Naive thymus-derived CD4-positive, alpha-beta T cell (primary cell): ENCODE measurements around the gene CBFA2T2. TPM values are rescaled to one million over a fixed set of nuclear protein-coding genes. Genes with fewer than 3 reads are reported as not detected.
"Not testable (repeated sequence)": the region's sequence is repeated elsewhere in the genome, so short reads cannot be mapped to it uniquely, and the experiment has no call there.

Source experiments
- ATAC-seq: fragments of 150-1000 bp; cut with Tn5 transposase; 2 replicates; pipeline ENCODE4 v1.10.0; 2021; ENCODE audit warnings: mild to moderate bottlenecking, moderate library complexity
- CTCF ChIA-PET: fragments of 350-600 bp; sonication (Branson Sonifier 250); formaldehyde crosslinking; loops from one replicate; lab custom pipeline; 2021; ENCODE audit warnings: antibody characterized with exemption; lab: Charles Lee
- POLR2A ChIA-PET: fragments of 350-600 bp; sonication (Branson Sonifier 250); formaldehyde crosslinking; loops from one replicate; lab custom pipeline; 2021; ENCODE audit warnings: antibody characterized with exemption, inconsistent platforms; lab: Charles Lee
- DNase-seq, 9 donors: peaks; one replicate each; pipeline versions ENCODE4 v3.0.0 to v3.0.0-alpha.2; 2020 to 2022; ENCODE audit warnings: mixed read lengths in 1 of 9
- H3K27ac ChIP-seq: one replicate; pipeline ENCODE4 v1.7.0; 2013; ENCODE audit warnings: mild to moderate bottlenecking, low read depth, low read length, moderate library complexity
- H3K27me3 ChIP-seq, 2 donors: one replicate each; pipeline ENCODE4 v1.7.0; 2013; ENCODE audit warnings: low read length in 2 of 2, mild to moderate bottlenecking in 2 of 2, moderate library complexity in 2 of 2; ENCODE audit not compliant: control insufficient read depth in 2 of 2, insufficient read depth in 2 of 2
- H3K36me3 ChIP-seq, 3 experiments: 1 replicate in 2 of 3; 2 replicates in 1 of 3; pipeline ENCODE4 v1.7.0; 2013; ENCODE audit warnings: low read length in 3 of 3, mild to moderate bottlenecking in 3 of 3, moderate library complexity in 1 of 3; ENCODE audit not compliant: insufficient read depth in 3 of 3, control insufficient read depth in 2 of 3
- H3K4me1 ChIP-seq, 2 donors: one replicate each; pipeline ENCODE4 v1.7.0; 2013; ENCODE audit warnings: low read length in 2 of 2, mild to moderate bottlenecking in 2 of 2, moderate library complexity in 1 of 2; ENCODE audit not compliant: control insufficient read depth in 2 of 2, insufficient read depth in 2 of 2
- H3K4me3 ChIP-seq: 2 replicates; pipeline ENCODE4 v1.7.0; 2013; ENCODE audit warnings: mild to moderate bottlenecking, low read length
- H3K9me3 ChIP-seq, 3 experiments: 1 replicate in 2 of 3; 2 replicates in 1 of 3; pipeline ENCODE4 v1.7.0; 2013; ENCODE audit warnings: low read length in 3 of 3; ENCODE audit not compliant: control insufficient read depth in 2 of 3
- H3K27ac Mint-ChIP-seq, 9 donors: one replicate each; pipeline ENCODE4 v1.8.0; 2020 to 2022; ENCODE audit warnings: mixed read lengths in 9 of 9, mild to moderate bottlenecking in 8 of 9, moderate library complexity in 5 of 9, inconsistent platforms in 2 of 9
- H3K27me3 Mint-ChIP-seq, 5 donors: one replicate each; pipeline ENCODE4 v1.8.0; 2021 to 2022; ENCODE audit warnings: mixed read lengths in 5 of 5, mild to moderate bottlenecking in 1 of 5
- H3K36me3 Mint-ChIP-seq, 5 donors: one replicate each; pipeline ENCODE4 v1.8.0; 2020 to 2022; ENCODE audit warnings: mixed read lengths in 5 of 5, mild to moderate bottlenecking in 3 of 5, inconsistent platforms in 1 of 5
- H3K4me1 Mint-ChIP-seq, 7 donors: one replicate each; pipeline ENCODE4 v1.8.0; 2020 to 2022; ENCODE audit warnings: mixed read lengths in 7 of 7, mild to moderate bottlenecking in 3 of 7, inconsistent platforms in 1 of 7
- H3K4me3 Mint-ChIP-seq, 10 donors: one replicate each; pipeline ENCODE4 v1.8.0; 2020 to 2022; ENCODE audit warnings: mild to moderate bottlenecking in 10 of 10, mixed read lengths in 10 of 10, moderate library complexity in 6 of 10, inconsistent platforms in 2 of 10
- H3K9me3 Mint-ChIP-seq, 11 donors: one replicate each; pipeline ENCODE4 v1.8.0; 2020 to 2022; ENCODE audit warnings: mixed read lengths in 11 of 11, mild to moderate bottlenecking in 4 of 11, inconsistent platforms in 1 of 11, moderate library complexity in 1 of 11
- intact Hi-C, 2 donors: fragments of 100-400 bp; cut with micrococcal nuclease; formaldehyde crosslinking; loops; one replicate each; pipeline ENCODE4 v1.15.1; 2023
- polyA plus RNA-seq, 2 donors: library from polyadenylated mRNA; unstranded; fragments of 300-500 nt; fragmentation: Illumina TruSeq; gene quantifications; one replicate each; pipeline ENCODE4 v1.2.3, GENCODE V29; 2021
- total RNA-seq, 6 experiments: library from RNA in 5 of 6; stranded (reverse) in 5 of 6; gene quantifications; 1 replicate in 5 of 6; 2 replicates in 1 of 6; pipeline ENCODE4 v1.2.3 and lab custom pipeline; 2021 to 2026

Gene CBFA2T2
- total and polyA plus RNA-seq, 7 experiments from 2014 or later = 13.5 to 37.8 (median 26.8) TPM

DNA sequence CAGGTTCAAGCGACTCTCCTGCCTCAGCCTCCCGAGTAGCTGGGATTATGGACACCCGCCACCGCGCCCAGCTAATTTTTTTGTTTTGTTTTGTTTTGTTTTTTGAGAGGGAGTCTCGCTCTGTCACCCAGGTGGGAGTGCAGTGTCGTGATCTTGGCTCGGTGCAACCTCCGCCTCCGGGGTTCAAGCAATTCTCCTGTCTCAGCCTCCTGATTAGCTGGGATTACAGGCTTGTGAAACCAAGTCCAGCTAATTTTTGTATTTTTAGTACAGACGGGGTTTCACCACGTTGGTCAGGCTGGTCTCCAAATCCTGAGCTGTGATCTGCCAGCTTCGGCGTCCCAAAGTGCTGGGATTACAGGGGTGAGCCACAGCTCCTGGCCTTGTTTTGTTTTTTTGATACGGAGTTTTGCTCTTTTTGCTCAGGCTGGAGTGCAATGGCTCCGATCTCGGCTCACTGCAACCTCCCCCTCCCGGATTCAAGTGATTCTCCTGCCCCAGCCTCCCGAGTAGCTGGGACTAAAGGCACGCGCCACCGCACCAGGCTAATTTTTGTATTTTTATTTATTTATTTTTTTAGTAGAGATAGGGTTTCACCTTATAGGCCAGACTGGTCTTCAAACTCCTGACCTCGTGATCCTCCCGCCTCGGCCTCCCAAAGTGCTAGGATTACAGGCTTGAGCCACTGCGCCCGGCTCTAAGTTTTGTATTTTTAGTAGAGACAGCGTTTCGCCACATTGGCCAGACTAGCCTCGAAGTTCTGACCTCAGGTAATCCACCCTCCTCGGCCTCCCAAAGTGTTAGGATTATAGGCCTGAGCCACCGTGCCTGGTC lies 1.0 kb upstream of the CBFA2T2 start:
- peak overlapping the region; percentile 94 for H3K27ac ChIP-seq
- not testable (repeated sequence) for H3K27me3 Mint-ChIP-seq, H3K9me3 ChIP-seq, H3K4me3 ChIP-seq, H3K27me3 ChIP-seq, H3K9me3 Mint-ChIP-seq, H3K36me3 ChIP-seq, H3K4me1 ChIP-seq, H3K36me3 Mint-ChIP-seq, ATAC-seq
- peak overlapping the region; percentile 36 to 96 (median 82) for H3K27ac Mint-ChIP-seq
- intact Hi-C loops = loop anchor here (1.0 to 5.0 kb wide), 10 partner anchors 44 to 952 kb away; partner anchors contain the start of genes RALY (in 2 of the 2), ACTL10 (in 1 of the 2), CDK5RAP1 (in 1 of the 2) and CHMP4B (in 1 of the 2)
- DNase-seq = peak in 1 of 9 donors; percentile 10
- H3K4me3 Mint-ChIP-seq = peak overlapping the region in 8 of 10 donors; percentile 12 to 89 (median 36)
- H3K4me1 Mint-ChIP-seq = peaks cover 0 to 28% (median 13%) of the 10 kb centered on the region in 7 donors
- CTCF ChIA-PET = interaction anchor here (0.8 to 1.8 kb wide), 3 partner anchors 80 to 179 kb away, joined by 3 to 8 read pairs (median 4); partner anchors contain the start of genes ACTL10 and CDK5RAP1
- POLR2A ChIA-PET = interaction anchor here (0.7 to 3.0 kb wide), 18 partner anchors 14 to 623 kb away, joined by 3 to 31 read pairs (median 4); partner anchors contain the start of genes ACTL10, C20orf144, EIF2S2 and PXMP4

DNA sequence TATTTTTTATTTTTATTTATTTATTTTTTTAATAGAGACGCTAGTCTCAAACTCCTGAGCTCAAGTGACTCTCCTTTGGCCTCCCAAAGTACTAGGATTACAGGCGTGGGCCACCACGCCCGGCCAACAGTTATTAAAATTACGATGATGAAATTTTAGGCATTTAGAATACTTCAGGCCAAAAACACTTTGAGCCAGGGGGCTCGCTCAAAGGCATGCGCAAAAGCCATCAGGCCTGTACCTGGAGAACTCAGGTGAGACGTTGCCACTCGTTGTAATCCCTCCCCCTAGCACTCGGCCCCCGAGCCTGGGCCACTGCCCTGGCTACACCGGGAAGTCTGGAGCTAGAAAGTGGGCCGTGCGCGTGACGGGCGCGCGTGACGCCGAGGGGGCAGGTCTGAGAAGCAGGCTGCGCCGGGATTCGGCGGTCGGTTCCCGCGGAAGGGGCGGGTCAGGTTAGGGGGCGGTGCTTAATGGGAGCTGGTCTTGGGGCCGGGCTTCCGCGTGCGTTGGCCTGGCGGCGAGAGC lies 337 bp upstream of the CBFA2T2 start:
- H3K36me3 ChIP-seq = peaks cover 0 to 10% (median 0%) of the 10 kb centered on the region in 3 experiments
- H3K36me3 Mint-ChIP-seq = no peaks in the 10 kb centered on the region
- intact Hi-C loops = loop anchor here (1.0 to 5.0 kb wide), 13 partner anchors 45 to 952 kb away; partner anchors contain the start of genes RALY (in 2 of the 2), ACTL10 (in 1 of the 2), CDK5RAP1 (in 1 of the 2) and CHMP4B (in 1 of the 2)
- DNase-seq = peak; percentile 97 to 99 (median 99)
- H3K4me3 Mint-ChIP-seq = peak overlapping the region; percentile 84 to 95 (median 88)
- H3K4me3 ChIP-seq = peak overlapping the region; percentile 75
- peak overlapping the region; percentile 94 for H3K27ac ChIP-seq
- ATAC-seq = peak; percentile 97
- peaks cover 0 to 30% (median 13%) of the 10 kb centered on the region in 7 donors for H3K4me1 Mint-ChIP-seq
- no peaks in the 10 kb centered on the region for H3K9me3 Mint-ChIP-seq
- H3K27me3 ChIP-seq = no peaks in the 10 kb centered on the region
- ChIA-PET CTCF (interaction anchor here (1.2 to 1.8 kb wide), 2 partner anchors 66 to 178 kb away, joined by 5 to 8 read pairs; partner anchors contain the start of gene ACTL10), POLR2A (interaction anchor here (0.7 to 3.0 kb wide), 20 partner anchors 15 to 951 kb away, joined by 3 to 31 read pairs (median 4); partner anchors contain the start of genes ACTL10, C20orf144, EIF2S2 and PXMP4)
- H3K9me3 ChIP-seq = no peaks in the 10 kb centered on the region
- peaks cover 4 to 9% of the 10 kb centered on the region in 2 donors for H3K4me1 ChIP-seq
- no peaks in the 10 kb centered on the region for H3K27me3 Mint-ChIP-seq
- peak overlapping the region; percentile 86 to 96 (median 90) for H3K27ac Mint-ChIP-seq

GRCh38 chr20:33490934-33491656 lies 1.2 kb downstream of the CBFA2T2 start:
- CTCF ChIA-PET = no interaction called here
- H3K27ac Mint-ChIP-seq = peak overlapping the region; percentile 43 to 96 (median 83)
- Histone ChIP-seq H3K36me3 (peaks cover 0 to 10% (median 0%) of the 10 kb centered on the region in 3 experiments), H3K9me3 (no peaks in the 10 kb centered on the region), H3K27ac (peak overlapping the region; percentile 91), H3K27me3 (no peaks in the 10 kb centered on the region), H3K4me1 (peaks cover 4 to 9% of the 10 kb centered on the region in 2 donors), H3K4me3 (peak overlapping the region; percentile 65)
- H3K4me3 Mint-ChIP-seq = peak overlapping the region; percentile 85 to 95 (median 89)
- POLR2A ChIA-PET = interaction anchor here (0.6 to 3.0 kb wide), 11 partner anchors 9 to 621 kb away, joined by 3 to 31 read pairs (median 7); partner anchors contain the start of genes ACTL10, C20orf144, EIF2S2 and PXMP4
- no peaks in the 10 kb centered on the region for H3K9me3 Mint-ChIP-seq
- ATAC-seq (no peak), DNase-seq (no peak)
- no peaks in the 10 kb centered on the region for H3K36me3 Mint-ChIP-seq
- intact Hi-C loops = loop anchor here (1.0 to 2.0 kb wide), 3 partner anchors 64 to 241 kb away; no protein-coding TSS in a partner anchor
- peaks cover 5 to 41% (median 22%) of the 10 kb centered on the region in 7 donors for H3K4me1 Mint-ChIP-seq
- H3K27me3 Mint-ChIP-seq = no peaks in the 10 kb centered on the region

DNA sequence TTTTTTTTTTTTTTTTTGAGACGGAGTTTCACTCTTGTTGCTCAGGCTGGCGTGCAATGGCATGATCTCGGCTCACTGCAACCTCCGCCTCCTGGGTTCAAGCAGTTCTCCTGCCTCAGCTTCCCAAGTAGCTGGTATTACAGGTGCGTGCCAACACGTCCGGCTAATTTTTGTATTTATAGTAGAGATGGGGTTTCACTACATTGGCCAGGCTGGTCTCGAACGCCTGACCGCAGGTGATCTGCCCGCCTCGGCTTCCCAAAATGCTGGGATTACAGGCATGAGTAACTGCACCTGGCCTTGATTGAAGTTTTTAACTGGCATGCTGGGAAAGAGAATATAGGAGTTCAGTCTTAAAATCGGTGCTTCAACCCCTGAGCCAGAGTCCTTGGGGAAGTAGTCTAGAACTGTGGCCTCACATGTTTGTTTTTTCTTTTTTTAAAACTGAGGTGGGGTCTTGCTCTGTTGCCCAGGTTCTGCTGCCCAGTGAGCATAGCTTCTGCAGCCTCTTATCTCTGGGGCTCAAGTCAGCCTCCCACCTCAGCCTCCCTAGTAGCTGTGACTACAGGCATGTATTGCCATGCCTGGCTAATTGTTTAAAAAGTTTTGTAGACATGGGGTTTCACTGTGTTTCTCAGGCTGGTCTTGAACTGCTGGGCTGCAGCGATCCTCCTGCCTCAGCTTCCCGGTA lies 3.3 kb downstream of the CBFA2T2 start:
- Mint-ChIP-seq H3K27ac (peak overlapping the region in 1 of 9 donors; percentile 73), H3K4me3 (peak overlapping the region in 3 of 10 donors; percentile 9 to 53 (median 25))
- no peak for ATAC-seq

DNA sequence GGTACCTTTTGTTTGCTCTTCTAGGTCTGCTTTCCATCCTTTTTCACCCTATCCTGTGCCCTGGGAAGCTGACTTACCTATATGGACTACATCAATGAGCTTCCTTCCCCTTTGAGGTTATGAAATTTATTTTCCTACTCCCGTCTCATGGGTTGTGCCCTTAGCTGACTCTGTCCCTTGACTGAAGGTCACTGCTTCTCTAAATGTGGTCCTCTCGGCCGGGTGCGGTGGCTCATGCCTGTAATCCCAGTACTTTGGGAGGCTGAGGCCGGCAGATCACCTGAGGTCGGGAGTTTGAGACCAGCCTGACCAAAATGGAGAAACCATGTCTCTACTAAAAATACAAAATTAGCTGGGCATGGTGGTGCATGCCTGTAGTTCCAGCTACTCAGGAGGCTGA lies 6.9 kb downstream of the CBFA2T2 start:
- H3K4me1 ChIP-seq, H3K27me3 Mint-ChIP-seq, H3K4me3 ChIP-seq, H3K9me3 Mint-ChIP-seq, POLR2A ChIA-PET, H3K36me3 ChIP-seq, H3K27me3 ChIP-seq, DNase-seq, H3K9me3 ChIP-seq, intact Hi-C loops, ATAC-seq, H3K27ac ChIP-seq, H3K36me3 Mint-ChIP-seq: not testable (repeated sequence)
- H3K4me3 Mint-ChIP-seq = peak overlapping the region in 1 of 10 donors; percentile 14
- H3K27ac Mint-ChIP-seq = peak overlapping the region in 2 of 9 donors; percentile 15 to 30
- H3K4me1 Mint-ChIP-seq = peaks cover 4 to 64% (median 31%) of the 10 kb centered on the region in 7 donors
- CTCF ChIA-PET = interaction anchor here (0.9 kb wide), 1 partner anchor 28 kb away, joined by 3 read pairs; no protein-coding TSS in a partner anchor

More for the DNA sequence above, 3.3 kb downstream of the CBFA2T2 start:
- H3K4me1 ChIP-seq = peaks cover 4 to 9% of the 10 kb centered on the region in 2 donors
- ChIA-PET CTCF (no interaction called here), POLR2A (no interaction called here)
- peaks cover 0 to 7% (median 3%) of the 10 kb centered on the region in 5 donors for H3K36me3 Mint-ChIP-seq
- H3K27ac ChIP-seq = no peak overlapping the region
- DNase-seq = no peak
- H3K4me3 ChIP-seq = no peak overlapping the region
- no peaks in the 10 kb centered on the region for H3K27me3 Mint-ChIP-seq
- intact Hi-C loops = no loop called here
- H3K27me3 ChIP-seq = no peaks in the 10 kb centered on the region
- H3K36me3 ChIP-seq = peaks cover 0 to 10% (median 0%) of the 10 kb centered on the region in 3 experiments
- H3K4me1 Mint-ChIP-seq = peaks cover 11 to 53% (median 28%) of the 10 kb centered on the region in 7 donors
- no peaks in the 10 kb centered on the region for H3K9me3 ChIP-seq
- no peaks in the 10 kb centered on the region for H3K9me3 Mint-ChIP-seq
